AG08396 (cell line): ENCODE data around the gene RTF1.

Source experiments
- DNase-seq: peaks from one replicate; pipeline ENCODE4 v3.0.0; 2012; ENCODE audit warnings: low spot score, mixed read lengths

RTF1 gene

DNA sequence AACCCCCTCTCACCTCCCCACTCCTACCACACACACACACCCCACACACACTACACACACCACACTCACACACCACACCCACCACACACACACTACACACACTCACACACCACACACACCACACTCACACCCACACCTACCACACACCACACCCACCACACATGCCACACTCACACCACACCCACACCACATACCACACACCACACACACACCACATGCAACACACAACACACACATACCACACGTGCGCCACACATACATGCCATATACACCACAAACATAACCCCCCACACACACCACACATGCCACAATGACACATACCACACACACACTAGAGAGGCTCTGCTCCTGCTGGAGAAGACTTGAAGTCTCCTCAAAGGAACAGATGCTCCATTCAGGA lies 70.9 kb downstream of the RTF1 start:
- DNase-seq = no peak

DNA sequence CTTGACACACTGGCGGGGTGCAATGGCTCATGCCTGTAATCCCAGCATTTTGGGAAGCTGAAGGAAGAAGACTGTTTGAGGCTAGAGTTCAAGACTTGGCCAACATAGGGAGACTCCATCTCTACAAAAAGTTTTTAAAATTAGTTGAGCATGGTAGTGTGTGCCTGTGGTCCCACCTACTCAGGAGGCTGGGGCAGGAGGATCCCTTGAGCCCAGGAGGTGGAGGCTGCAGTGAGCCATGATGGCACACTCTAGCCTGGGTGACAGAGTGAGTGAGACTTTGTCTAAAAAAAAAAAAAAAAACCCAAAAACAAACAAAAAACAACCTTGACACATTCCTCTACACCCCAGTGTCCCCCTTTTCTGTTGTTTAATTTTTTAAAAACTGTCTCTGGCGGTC lies 72.7 kb downstream of the RTF1 start:
- DNase-seq = no peak

DNA sequence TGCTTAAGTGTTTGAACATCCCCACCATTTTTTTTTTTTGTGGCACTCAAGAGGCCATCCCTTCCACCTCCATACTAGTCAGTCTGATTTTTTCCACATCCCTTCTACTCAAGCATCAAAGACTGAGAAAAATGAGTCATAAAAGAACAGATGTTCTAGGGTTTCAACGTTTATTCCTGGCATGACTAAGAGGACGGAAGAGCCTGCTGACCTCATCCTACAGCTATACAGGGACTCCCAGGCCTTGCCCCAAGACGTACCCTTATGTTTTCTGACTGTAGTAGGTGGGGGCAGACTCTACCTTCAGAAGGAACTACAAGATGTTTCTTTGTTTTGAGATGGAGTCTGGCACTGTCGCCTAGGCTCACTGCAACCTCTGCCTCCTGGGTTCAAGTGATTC lies 73.5 kb downstream of the RTF1 start:
- peak; percentile 93 for DNase-seq

DNA sequence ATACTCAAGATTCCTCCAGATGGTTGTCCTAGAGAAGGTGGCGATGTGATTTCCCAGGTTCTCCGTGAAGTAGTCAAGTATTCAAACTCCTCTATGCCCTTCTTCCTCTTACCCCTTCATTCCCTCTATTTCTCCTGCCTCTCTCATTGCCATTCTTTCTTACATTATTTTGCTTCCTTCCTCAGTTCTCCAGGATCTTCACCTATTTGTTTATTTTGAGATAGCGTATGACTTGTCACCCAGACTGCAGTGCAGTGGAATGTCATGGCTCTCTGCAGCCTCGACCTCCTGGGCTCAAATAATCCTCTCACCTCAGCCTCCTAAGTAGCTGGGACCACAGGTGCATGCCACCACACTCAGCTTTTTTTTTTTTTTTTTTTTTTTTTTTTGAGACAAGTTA lies 75.0 kb downstream of the RTF1 start:
- no peak for DNase-seq

DNA sequence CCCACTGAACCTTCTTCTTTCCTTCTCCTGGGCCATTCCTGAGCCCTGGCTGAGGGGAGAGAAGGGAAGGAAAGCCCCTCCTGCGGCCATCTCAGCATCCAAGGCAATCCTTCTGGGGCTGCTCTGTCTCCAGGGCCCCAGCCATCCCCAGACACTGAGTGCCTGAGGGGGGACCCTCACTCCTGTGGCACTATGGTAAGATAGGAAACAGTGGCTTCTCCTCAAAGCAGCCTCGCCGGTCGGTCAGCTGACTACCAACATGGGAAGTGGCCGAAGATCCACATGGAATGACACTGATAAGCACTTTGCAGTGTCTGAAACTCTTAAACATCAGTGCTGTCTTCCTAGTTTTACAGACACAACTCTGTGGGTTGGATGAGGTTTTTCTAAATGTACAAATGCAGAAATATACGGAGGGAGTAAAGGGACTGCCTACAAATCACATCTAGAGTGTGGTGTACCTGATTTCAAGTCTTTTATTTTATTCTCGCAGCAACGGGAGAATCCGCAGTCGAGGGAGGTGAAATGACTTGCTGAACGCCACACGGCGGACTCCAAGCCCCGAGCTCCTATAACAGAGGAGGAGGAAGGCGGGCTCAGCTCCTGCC lies 75.8 kb downstream of the RTF1 start:
- no peak for DNase-seq

DNA sequence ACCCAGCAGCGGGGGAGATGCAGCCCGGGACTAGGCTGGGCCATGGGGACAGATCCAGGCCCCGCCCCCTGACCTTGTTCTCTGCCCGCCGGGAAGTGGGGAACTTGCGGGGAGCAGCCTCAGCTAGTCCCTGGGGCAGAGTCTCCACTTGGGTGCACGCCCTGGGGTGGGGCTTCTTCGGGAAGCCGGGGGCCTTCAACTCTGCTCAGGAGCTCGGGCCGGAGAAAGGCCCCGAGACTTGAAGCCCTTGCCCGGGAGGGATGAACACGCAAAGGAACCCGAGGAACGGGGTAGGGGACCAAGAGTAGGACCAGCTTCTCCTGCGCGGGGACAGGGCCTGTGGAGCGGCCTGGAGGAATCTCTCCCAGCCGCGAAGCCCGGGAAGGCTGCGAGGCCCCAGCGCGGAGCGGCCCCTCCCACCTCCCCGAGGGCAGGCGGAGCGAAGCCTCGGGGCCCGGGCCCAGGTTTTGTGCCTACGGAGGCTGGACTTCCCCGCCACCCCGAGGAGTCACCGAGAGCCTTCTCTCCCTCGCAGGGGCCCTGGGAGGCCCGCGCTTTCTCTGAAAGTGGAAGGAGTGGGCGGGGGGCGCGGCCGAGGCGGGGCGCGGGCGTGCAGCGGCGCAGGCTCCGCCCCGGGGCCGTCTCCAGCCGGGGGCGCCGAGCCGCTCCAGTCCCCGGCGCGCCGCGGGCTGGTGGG lies 76.5 kb downstream of the RTF1 start, which contains the start of gene ITPKA:
Gene ITPKA, plus strand, starts transcription at position 670 of the 697 bp plus-strand sequence. CDS start 54 bp downstream, outside the sequence.
- peak; percentile 83 for DNase-seq

DNA sequence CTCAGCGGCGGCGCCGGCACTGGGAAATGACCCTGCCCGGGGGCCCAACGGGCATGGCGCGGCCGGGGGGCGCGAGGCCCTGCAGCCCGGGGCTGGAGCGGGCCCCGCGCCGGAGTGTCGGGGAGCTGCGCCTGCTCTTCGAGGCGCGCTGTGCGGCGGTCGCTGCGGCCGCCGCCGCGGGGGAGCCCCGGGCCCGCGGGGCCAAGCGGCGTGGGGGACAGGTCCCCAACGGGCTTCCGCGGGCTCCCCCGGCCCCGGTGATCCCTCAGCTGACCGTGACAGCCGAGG lies 77.0 kb downstream of the RTF1 start:
- no peak for DNase-seq

DNA sequence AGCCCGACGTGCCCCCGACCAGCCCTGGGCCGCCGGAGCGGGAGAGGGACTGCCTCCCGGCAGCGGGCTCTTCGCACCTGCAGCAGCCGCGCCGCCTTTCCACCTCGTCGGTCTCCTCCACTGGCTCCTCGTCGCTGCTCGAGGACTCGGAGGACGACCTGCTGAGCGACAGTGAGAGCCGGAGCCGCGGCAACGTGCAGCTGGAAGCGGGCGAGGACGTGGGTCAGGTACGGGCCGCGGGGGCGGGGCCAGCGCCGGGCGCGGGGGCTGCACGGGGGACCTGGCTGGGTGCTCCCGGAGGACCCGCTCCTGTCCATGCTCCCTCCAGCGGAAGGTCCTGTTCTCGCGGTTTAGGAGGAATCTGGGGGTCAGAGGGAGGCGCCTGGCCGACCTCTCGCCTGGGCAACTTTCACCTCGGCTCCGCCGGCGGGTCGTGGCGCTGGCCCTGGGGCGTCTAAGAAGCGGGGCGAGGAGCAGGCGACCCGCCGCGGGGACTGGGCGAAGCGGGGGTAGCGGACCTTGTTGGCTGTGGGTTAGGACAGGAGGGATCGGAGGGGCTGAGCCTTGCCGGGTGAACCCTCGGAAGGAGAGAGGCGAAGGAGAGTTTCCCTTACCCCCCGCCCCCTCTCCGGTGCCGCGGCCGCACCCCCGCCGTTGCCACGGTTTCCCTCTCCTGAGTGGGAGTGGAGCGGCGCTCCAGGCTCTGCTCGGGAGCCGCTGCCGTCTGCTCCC lies 77.5 kb downstream of the RTF1 start:
- peak; percentile 31 for DNase-seq

DNA sequence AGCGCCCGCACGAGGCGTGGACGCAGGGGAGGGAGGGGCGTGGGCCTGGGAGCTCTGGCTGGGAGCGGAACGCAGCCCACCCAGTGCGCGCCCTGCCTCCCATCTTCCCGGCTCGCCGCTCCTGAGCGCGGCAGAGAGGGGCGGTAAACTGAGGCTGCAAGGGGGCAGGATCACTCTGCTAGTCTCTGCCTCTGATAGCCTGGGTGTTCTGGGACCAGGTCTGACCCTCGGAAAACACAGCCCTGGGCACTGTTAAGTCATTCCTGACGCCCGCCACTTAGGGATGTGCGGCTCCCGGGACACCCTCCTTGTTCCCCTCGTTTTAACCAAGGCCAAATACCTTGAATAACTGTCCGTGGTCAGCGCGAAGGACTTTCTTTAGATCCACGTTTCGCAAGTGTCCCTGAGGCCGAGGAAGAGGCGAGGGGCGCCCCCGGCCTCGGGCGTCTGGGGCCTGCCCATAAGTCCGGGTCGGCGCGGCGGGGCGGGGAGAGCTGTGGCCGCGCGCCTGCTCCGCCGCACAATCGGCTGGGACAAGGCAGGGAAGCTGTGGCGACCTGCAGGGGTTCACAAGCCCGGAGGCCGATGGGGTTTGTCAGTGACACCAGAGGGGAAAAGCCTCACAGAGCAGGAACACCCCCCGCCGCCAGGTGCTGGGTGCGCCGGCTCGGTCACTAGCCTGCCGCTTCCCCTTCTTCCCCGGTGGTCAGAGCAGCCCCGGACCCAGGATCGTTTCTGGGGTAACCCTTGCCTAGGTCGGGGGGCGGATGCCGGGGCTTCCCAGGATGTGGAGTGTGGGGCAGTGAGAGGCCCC lies 78.2 kb downstream of the RTF1 start:
- no peak for DNase-seq

DNA sequence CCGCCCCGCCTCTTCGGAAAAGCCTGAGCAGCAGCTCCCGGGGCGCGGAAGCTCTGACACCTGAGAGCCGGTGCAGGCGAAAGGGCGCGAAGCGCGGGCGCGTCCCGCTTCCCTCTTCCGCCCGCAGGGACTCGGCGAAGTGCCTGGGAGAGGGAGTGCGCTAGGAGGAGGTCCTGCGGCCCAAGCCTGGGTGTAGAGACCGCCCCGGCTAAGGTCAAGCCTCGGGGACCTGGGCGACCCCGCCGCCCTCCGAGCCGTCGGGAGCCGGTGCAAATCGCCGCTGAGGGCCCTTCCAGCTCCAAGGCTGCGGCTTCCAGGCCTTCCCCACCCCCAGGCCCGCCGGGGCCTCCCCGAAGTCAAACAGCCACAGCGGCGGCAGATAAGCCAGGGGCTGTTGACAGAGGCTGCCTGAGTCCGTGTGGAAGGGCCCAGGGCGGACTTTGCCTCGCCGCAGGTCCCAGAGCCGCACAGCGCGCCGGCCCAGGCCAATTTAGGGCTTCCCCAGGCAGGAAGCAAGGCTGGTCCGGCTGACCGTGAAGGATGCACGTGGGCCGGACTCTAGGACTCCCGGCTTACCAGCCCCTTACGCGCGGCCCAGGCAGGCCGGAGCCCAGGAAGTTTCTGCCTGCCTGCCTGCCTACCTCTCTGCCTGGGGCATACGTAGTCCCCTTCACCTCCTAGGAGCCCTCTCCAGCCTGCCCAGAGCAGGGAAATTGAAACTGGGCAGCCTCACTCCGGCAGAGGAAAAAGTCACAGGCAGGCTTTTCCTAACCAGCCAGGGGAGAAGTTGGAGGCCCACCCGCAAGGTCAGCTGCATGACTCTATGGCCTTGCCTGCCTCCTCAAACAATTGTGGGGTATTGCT lies 79.1 kb downstream of the RTF1 start:
- DNase-seq = no peak

DNA sequence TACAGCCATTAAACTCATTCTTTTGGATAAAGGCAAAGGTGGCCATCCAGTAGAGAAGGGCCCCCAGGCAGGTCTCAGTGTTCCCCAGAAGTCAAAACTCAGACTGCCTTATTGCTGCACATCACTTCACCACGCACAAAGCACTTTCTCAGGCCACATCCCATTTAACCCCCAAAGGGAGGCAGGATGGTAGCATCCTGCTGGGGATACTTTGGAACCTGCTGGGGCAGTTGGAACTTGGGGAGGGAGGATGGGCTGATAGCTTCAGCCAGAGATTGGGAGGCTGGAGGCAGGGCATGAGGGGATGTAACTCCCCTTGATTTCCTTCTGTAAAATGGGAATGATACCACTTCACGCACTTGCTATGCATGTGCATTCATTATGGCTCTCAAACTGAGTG lies 81.8 kb downstream of the RTF1 start:
- no peak for DNase-seq

DNA sequence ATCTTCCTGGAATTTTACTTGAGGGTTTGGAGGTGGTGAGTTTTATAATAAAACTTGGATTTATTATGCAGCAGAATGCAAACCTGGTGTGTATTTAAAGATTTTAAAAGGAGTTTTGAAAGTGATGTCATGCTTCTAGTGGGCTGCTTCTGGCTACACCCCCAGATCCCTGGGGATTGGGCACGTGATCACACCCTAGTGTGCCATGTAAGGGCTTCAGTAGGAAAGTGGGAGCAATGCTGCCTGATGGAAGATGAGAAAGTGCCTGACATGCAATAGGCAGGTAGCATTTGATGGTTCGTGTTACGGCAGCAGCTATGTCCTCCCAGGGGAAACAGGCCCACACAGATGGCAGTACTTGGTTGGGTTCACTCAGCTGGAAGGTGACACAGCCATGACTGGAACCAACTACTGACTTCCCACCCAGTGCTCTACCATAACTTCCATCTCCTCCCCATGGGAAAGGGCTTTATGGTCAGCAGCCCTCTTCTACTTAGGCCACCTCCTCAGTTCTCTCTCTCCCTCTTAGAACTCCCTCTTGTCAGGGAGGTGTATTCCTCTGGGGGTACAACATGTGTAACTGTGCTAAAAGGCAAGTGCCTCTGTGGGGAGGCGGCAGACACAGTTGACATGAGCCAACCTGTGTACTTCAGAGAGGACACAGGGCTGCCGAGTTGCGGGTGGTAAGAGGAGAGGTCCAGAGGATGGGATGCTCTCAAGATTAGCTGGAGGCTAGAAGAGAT lies 82.4 kb downstream of the RTF1 start:
- DNase-seq = no peak

DNA sequence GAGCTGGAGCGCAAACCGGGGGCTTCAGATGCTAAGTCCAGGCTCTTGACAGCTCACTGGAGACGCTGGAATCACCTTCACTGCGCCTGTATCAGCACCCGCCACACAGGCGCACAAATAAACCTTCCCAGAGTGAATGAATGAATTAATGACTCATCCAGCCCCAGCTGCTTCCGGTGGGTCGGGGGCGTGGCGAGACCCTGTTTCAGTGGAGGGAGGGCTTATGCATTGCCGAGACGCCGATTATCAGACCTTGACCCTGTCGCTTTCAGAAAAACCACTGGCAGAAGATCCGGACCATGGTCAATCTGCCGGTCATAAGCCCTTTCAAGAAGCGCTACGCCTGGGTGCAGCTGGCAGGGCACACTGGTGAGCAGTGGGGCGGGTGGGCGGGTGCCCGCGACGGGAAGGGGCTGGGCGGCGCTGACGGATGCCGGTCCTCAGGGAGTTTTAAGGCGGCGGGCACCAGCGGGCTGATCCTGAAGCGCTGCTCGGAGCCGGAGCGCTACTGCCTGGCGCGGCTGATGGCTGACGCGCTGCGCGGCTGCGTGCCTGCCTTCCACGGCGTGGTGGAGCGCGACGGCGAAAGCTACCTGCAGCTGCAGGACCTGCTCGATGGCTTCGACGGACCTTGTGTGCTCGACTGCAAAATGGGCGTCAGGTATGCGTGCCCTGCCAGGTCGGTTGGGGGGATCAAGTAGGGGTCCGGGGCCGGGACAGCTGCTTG lies 84.5 kb downstream of the RTF1 start:
- peak; percentile 77 for DNase-seq

DNA sequence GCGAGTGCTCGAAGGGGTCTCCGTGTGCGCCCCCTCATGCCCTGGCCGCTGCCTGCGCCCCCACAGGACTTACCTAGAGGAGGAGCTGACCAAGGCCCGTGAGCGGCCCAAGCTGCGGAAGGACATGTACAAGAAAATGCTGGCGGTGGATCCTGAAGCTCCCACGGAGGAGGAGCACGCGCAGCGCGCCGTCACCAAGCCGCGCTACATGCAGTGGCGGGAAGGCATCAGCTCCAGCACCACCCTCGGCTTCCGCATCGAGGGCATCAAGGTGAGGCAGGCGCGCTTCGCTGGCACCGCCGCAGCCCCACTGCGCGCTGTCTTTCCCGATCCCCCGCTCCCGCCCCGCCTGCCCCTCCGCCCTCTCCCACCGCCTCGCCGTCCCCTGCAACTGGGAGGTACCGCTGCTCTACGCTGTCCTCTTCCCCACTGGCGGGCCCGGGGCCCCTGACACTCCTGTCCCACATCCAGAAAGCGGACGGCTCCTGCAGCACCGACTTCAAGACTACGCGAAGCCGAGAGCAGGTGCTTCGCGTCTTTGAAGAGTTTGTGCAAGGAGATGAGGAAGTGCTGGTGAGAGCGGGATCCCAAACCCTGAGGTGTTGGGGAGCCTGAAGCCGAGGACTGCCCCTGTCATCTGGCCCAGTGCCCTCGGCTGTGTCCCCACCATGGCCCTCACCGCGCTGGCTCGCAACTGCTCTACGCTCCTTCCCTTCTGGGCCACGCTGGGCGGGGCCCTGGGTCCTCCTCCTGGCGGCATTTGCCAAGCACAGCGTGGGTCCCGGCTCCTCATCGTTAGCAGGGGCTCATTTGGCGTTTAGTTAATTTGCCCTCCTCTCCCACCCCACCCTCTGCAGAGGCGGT lies 85.3 kb downstream of the RTF1 start:
- peak; percentile 37 for DNase-seq

DNA sequence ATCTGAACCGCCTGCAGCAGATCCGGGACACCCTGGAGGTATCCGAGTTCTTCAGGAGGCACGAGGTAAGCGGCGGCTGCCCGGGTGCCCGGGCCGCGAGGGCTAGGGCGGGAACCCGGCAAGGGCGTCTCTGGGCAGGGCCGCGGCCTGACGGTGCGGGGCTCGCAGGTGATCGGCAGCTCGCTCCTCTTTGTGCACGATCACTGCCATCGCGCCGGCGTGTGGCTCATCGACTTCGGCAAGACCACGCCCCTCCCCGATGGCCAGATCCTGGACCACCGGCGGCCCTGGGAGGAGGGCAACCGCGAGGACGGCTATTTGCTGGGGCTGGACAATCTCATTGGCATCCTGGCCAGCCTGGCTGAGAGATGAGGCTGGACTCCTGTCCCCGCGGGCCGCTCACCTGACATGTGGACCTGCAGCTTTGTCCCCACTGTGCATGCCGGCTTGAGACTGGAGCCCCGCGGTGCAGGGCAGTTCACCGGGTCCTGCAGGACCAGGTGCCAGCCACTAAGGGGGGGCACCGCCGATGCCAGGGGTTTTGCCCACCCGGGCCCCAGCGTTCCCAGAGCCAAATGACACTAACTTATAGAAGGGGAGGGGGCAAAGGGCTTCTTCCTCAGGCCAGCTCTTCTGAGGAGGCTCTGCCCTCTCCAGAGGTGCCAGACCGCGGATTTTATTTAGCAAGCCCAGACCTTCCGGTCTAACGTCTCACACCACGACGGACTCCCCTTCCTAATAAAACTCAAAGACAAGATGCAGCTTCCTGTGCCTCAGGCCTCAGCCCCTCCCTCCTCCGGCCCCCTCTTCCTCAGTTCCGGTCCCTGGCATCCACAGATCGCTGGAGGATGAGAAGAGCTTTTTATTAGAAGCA lies 86.1 kb downstream of the RTF1 start:
- no peak for DNase-seq

DNA sequence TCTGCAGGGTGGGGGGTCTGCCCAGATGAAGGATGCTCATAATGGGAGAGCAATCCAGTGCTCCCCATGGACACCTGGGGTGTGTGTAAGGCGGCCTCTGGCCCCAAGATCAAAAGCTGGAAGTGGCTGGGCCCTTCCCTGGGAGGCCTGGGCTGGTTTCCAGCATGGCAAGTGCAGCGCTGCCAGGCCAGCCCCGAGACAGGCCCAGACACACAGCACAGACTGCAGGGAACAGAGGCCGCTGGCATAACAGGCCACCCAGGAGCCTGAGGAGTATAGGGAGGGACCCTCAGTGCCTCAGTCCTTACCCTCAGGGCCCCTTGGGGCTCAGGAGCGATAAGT lies 86.7 kb downstream of the RTF1 start:
- DNase-seq = no peak

DNA sequence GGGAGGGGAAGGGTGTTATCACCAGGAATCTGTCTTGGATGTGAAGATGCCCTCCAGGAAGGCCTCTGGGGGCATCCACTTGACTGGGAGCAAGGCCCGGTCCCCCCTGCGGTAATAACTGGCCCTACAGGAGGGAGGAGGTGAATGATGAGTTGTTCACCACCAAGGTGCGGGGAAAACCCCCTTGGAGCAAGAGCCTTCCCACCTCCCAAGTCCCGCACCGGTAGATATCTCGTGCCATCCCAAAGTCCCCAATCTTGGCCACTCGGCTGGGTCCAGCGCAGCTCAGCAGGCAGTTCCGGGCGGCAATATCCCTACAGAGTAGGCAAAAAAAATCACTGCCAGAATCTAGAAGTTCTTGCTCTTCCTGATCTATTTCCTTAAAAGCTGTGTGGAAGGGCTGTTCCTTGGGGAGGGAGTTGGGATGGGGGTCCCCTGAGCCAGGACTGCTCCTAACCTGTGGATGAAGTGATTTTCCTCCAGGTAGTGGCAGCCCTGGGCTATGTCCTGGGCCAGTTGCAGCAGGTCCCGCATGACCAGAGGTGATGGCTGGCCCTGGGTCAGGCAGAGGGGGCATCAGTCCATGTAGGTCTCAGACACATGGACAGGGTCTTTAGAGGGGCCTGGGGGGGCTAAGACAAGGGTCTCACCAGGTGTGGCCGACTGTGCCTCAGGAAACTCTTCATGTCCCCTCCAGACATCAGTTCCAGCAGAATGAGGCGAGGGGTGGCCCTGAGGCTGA lies 88.0 kb downstream of the RTF1 start:
- DNase-seq = no peak

DNA sequence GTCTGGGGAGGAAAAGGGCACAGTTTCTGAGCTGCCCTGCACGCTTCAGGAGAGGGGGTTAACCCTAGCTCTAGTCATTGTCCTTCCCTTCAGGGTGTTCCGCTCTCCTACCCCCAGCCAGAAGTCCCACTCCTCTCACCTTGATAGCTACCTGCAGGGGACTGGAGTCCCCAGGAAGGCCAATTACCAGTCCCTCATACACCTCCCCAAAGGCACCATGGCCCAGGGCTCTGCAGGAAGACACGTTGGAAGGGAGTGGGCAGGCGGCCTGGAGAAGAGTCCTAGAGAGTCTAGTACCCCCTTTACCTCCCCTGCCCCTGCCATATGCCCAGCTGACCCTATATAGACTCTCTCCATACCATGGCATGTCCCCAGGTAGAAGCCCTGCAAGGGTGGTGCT lies 88.9 kb downstream of the RTF1 start:
- DNase-seq = no peak
